GM19351 (cell line): ENCODE results near the gene DLST.

Experiments used
- ATAC-seq: cut with Tn5 transposase; IDR thresholded peaks from one replicate; pipeline ENCODE4 v1.9.1; 2021; ENCODE audit warnings: mild to moderate bottlenecking, moderate library complexity; ENCODE audit not compliant: unreplicated experiment

The DLST gene

GRCh38 chr14:74937171-74937570, 55.5 kb downstream of the DLST start:
- ATAC-seq, result no peak

- no peak for ATAC-seq
Observed at GRCh38 chr14:74938531-74939495, 57.1 kb downstream of the DLST start.

DNA sequence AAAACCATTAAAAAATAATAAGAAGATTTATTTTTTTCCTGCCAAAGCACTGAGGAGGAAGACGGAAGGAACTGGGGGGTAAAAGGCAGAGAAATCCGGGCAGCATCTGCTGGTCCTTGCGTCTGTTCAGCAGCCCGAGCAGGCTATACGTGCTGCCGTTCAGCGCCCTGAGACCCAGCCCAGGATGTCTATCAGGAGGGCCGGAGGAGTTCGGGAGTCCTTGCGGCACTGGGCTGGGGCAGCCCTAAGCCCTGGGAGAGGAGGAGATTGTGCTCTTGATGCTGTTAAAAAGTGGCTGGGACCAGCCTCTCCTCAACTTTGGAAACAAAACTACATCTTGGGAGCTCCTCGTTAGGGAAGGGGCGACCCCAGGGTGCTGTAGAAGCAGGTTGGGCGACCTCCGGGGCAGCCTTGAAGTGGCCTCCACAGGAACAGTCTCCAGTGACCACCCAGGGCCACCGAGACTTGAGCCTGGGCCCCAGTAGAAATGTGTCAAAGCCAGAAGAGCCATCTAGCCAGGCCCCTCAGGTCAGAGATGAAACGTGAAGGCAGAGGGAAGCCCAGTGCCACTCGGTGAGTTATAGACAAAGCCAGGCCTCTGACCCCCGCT, 59.3 kb downstream of the DLST start:
- ATAC-seq, result no peak

- ATAC-seq, result peak; percentile 58
Observed at GRCh38 chr14:74941676-74942097, 60.0 kb downstream of the DLST start.

- ATAC-seq, result no peak
Observed at GRCh38 chr14:74942181-74942580, 60.5 kb downstream of the DLST start.

GRCh38 chr14:74942608-74943007, 60.9 kb downstream of the DLST start:
- peak; percentile 39 for ATAC-seq

DNA sequence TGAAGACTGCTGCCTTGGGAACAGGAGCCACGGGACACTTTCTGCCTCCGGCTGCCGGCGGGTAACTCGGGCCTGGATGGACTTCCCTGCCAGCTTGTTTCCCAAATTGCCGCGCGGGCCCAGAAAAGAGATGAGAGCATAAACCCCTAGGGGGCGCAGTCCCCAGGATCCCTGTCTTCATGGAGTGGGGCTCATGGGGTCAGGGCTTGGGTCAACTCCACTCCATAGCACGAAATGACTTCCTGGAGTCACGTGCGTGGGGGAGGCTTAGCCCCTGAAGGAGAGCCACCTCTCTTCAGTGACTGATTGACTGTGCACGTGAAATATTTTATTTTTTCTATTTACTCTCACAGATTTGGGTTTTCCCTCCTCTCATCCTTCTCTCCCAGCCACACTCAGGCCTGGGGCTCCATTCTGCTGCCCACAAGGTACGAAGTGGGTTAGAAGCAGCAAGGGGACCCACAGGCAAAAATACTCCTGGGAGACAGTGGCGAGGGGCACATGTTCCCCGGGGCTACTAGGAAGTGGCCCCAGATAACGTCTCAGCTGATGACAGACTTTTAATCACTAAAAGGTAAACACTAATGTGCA, 63.6 kb downstream of the DLST start:
- no peak for ATAC-seq

- peak; percentile 38 for ATAC-seq
Observed at GRCh38 chr14:74945852-74946658, 64.3 kb downstream of the DLST start.

DNA sequence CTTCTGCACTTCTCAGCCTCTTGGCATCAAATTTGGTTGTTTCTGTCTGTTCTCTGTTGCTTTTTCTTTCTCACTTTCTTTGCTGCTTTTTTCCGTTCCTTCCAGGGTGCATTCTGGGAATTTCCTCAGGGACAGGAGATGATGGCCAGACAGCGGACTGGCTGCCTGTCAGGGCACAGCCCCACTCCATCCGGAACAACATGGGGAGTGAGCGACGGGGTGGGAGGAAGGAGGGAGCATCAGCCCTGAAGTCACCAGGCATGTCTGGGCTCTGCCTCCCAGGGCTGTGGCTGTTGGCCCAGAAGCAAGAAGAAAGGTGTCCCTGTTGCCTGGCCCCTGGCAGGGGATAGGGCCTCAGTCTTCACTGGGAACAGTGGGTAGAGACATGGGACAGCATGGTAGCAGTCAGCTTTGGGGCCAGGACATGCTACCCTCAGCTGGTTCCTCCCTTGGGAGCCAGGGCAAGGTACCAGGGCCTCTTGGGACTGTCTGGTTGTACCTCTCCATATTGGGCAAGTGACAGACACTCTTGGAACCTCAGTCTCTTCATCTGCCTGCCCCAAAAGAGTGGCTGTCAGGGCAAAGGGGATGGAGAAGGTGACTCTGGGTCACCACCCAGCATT, 65.1 kb downstream of the DLST start:
- ATAC-seq, result no peak

DNA sequence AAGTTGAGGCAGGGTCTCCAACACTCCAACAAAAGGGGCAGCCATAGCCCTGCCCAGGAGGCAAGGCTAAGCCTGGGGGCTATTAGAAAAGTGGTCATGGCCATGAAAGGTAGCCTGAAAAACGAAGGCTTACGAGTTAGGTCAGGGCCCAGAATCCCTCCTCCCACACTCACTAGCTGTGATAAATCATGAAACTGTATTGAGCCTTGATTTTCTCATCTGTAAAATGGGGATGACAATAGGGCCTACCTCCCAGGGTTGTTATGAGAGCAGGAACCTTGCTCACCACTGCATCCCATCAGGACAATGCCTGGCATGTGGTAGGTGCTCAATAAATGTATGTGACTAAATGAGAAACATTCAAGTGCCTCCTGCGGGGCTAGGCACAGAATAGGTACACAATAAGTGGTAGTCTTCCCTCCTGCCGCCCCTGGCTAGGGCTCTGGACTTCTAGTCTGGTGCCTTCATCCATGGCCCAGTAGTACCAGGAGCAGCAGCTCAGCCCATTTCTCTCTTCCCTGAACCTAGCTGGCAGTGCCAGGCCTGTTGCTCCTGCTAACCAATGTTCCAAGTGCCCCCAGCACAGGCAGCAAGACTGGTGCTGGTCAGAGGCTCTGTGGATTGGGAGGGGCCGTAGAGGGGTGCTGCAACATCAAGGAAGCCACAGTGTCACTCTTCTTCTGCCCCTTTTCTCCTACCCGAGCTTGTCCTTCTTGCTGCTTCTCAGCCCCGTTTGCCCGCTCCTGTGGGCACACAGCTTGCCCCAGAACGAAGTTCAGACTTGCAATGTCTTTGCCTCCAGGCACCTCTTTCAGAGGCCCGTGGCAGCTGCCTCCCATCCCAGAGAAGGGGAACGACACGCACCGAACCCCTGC, 65.9 kb downstream of the DLST start:
- no peak for ATAC-seq

GRCh38 chr14:74948228-74949175, 66.8 kb downstream of the DLST start:
- no peak for ATAC-seq

DNA sequence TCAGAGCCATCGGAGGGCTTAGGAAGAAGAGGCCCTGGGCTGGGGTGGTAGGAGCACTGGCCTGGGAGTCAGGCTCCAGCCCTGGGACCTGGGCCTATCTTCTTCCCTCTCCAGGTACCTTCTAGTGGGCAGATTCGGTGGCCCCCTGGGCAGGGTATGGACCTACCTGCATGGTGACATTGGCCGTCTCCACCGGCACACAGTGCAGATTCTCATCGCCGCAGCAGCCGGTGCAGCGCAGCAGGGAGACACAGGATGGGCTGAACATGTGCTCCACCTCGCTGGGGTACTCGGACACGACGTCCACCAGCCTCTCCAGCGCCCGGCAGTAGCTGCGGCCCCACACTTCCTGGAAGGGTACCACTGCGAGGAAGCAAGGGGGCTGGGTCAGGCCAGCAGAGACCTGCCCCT, 67.5 kb downstream of the DLST start:
- ATAC-seq, result no peak

- no peak for ATAC-seq
Observed at GRCh38 chr14:74949859-74950573, 68.3 kb downstream of the DLST start.

DNA sequence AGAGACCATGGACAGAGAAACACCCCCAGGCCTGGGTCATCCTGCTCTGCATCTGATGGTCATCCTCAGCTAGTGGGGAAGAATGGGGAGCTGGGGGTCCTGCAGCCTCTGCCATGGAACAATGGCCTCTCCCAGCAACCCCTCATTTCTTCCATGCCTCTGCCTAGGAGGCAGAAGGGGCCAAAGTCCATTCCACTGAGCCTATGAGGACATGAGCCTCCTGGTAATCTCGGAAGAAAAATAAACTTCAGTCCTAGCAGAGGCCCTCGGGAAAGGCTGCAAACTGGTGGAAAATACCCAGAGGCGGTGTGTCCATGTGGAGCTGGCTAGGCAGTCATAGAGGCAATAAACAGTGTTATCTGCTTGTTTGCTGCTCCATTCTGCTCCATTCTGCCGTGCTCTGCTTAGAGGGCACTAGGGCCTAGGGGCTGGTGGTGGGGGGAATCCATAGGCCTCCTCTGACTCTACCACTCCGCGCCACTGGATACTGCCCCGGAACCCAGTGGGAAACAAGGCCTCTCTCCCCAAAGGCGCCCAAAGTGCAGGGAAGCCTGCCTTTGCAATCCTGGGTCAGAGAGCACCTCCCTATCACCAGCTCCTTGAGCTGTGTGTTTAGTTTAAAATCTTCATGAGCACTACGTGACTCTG, 69.2 kb downstream of the DLST start:
- no peak for ATAC-seq

GRCh38 chr14:74951443-74952179, 69.9 kb downstream of the DLST start:
- ATAC-seq, result no peak

GRCh38 chr14:74952180-74952665, 70.5 kb downstream of the DLST start:
- ATAC-seq, result no peak
